ENCODE data around the gene FMNL3. TPM values are rescaled to one million over a fixed set of nuclear protein-coding genes. Genes with fewer than 3 reads are reported as not detected.
"Not testable (repeated sequence)": the region's sequence is repeated elsewhere in the genome, so short reads cannot be mapped to it uniquely, and the experiment has no call there.

FMNL3 gene
- polyA plus RNA-seq, 1 experiment, result 13.3 TPM

- no peak overlapping the region for H3K4me3 ChIP-seq (ENCODE audit: low read depth, low read length)
- no peaks in the 10 kb centered on the region for H3K27me3 ChIP-seq (ENCODE audit: control insufficient read depth, insufficient read depth, low read length)
- no peak for DNase-seq (ENCODE audit: low read depth)
- TF ChIP-seq CTCF (IDR thresholded peaks at IDR 0.05; ENCODE audit: insufficient read depth, low read depth, low read length), result no peak
- CTCF ChIA-PET, result no interaction called here
- POLR2A ChIA-PET, result no interaction called here
- H3K36me3 ChIP-seq (ENCODE audit: control insufficient read depth, insufficient read depth, low read length), result no peaks in the 10 kb centered on the region
Measured at GRCh38 chr12:49609059-49609874, 97.9 kb downstream of the FMNL3 start.

- POLR2A ChIA-PET; DNase-seq (ENCODE audit: low read depth): not testable (repeated sequence)
- CTCF ChIA-PET, result interaction anchor here (1.0 to 3.5 kb wide), 3 partner anchors 10 to 25 kb away, joined by 3 to 18 read pairs (median 7); no protein-coding TSS in a partner anchor
Measured at GRCh38 chr12:49605539-49605938, 101.7 kb downstream of the FMNL3 start, which contains the start of gene FAM186B. Gene FAM186B, minus strand, starts transcription at chr12:49605639. Its CDS starts 162 bp downstream, at chr12:49605477.

GRCh38 chr12:49604856-49605255 is 102.3 kb downstream of the FMNL3 start:
- Histone ChIP-seq H3K27me3 (ENCODE audit: control insufficient read depth, insufficient read depth, low read length) (no peaks in the 10 kb centered on the region), H3K4me3 (ENCODE audit: low read depth, low read length) (no peak overlapping the region), H3K36me3 (ENCODE audit: control insufficient read depth, insufficient read depth, low read length) (no peaks in the 10 kb centered on the region)
- ChIA-PET CTCF (interaction anchor here (0.7 to 3.5 kb wide), 4 partner anchors 11 to 24 kb away, joined by 3 to 18 read pairs (median 6); partner anchors contain the start of gene PRPF40B), POLR2A (no interaction called here)
- no peak for TF ChIP-seq CTCF (IDR thresholded peaks at IDR 0.05; ENCODE audit: insufficient read depth, low read depth, low read length)
- DNase-seq (ENCODE audit: low read depth), result no peak

More at GRCh38 chr12:49605539-49605938, 101.7 kb downstream of the FMNL3 start, which contains the start of gene FAM186B:
- H3K36me3 ChIP-seq (ENCODE audit: control insufficient read depth, insufficient read depth, low read length); H3K27me3 ChIP-seq (ENCODE audit: control insufficient read depth, insufficient read depth, low read length); H3K4me3 ChIP-seq (ENCODE audit: low read depth, low read length): not testable (repeated sequence)

GRCh38 chr12:49603721-49604120 is 103.5 kb downstream of the FMNL3 start:
- ChIA-PET CTCF (interaction anchor here (1.0 to 3.5 kb wide), 3 partner anchors 19 to 23 kb away, joined by 3 to 18 read pairs (median 4); partner anchors contain the start of gene PRPF40B), POLR2A (no interaction called here)
- no peak for DNase-seq (ENCODE audit: low read depth)
- H3K27me3 ChIP-seq (ENCODE audit: control insufficient read depth, insufficient read depth, low read length), result no peaks in the 10 kb centered on the region
- no peak for TF ChIP-seq CTCF (IDR thresholded peaks at IDR 0.05; ENCODE audit: insufficient read depth, low read depth, low read length)
- no peak overlapping the region for H3K4me3 ChIP-seq (ENCODE audit: low read depth, low read length)
- H3K36me3 ChIP-seq (ENCODE audit: control insufficient read depth, insufficient read depth, low read length), result no peaks in the 10 kb centered on the region

- DNase-seq (ENCODE audit: low read depth), result no peak
- POLR2A ChIA-PET, result no interaction called here
- Histone ChIP-seq H3K27me3 (ENCODE audit: control insufficient read depth, insufficient read depth, low read length) (no peaks in the 10 kb centered on the region), H3K4me3 (ENCODE audit: low read depth, low read length) (no peak overlapping the region), H3K36me3 (ENCODE audit: control insufficient read depth, insufficient read depth, low read length) (no peaks in the 10 kb centered on the region)
- TF ChIP-seq CTCF (IDR thresholded peaks at IDR 0.05; ENCODE audit: insufficient read depth, low read depth, low read length), result no peak
- CTCF ChIA-PET, result interaction anchor here (0.8 to 1.2 kb wide), 2 partner anchors 20 to 242 kb away, joined by 3 to 4 read pairs; no protein-coding TSS in a partner anchor
Measured at GRCh38 chr12:49599961-49600360, 107.2 kb downstream of the FMNL3 start.

Measured in BJ (cell line).